WTC11 (cell line): ENCODE data around the gene SARS1.

Experiments
- ATF1 ChIP-seq: sonication (generic); formaldehyde crosslinking; IDR thresholded peaks from 2 replicates; pipeline ENCODE4 v1.8.1; 2023; ENCODE audit warnings: mild to moderate bottlenecking, moderate library complexity, missing genetic modification reagents
- CREB1 ChIP-seq: sonication (generic); formaldehyde crosslinking; IDR thresholded peaks from 2 replicates; pipeline ENCODE4 v1.8.0; 2023; ENCODE audit warnings: mild to moderate bottlenecking, missing genetic modification reagents
- CTCF ChIP-seq: fragments of 200-600 bp; IDR thresholded peaks from 2 replicates; pipeline ENCODE4 v1.8.0; 2022; ENCODE audit warnings: antibody characterized with exemption
- ESRRA ChIP-seq: sonication (generic); formaldehyde crosslinking; IDR thresholded peaks from 2 replicates; pipeline ENCODE4 v1.8.1; 2022; ENCODE audit warnings: mild to moderate bottlenecking, missing genetic modification reagents, borderline replicate concordance
- SMAD4 ChIP-seq: sonication (generic); formaldehyde crosslinking; IDR thresholded peaks from 2 replicates; pipeline ENCODE4 v1.8.0; 2022; ENCODE audit warnings: mild to moderate bottlenecking, missing genetic modification reagents
- SP1 ChIP-seq: sonication (generic); formaldehyde crosslinking; conservative IDR thresholded peaks from 2 replicates; pipeline ENCODE4 v1.8.1; 2022; ENCODE audit warnings: missing genetic modification reagents
- TEAD4 ChIP-seq: sonication (generic); formaldehyde crosslinking; IDR thresholded peaks from 2 replicates; pipeline ENCODE4 v1.8.0; 2022; ENCODE audit warnings: mild to moderate bottlenecking, missing genetic modification reagents
- ZBTB21 ChIP-seq: sonication (generic); formaldehyde crosslinking; IDR thresholded peaks from 2 replicates; pipeline ENCODE4 v1.8.1; 2023; ENCODE audit warnings: mild to moderate bottlenecking, missing genetic modification reagents, borderline replicate concordance
- ZNF121 ChIP-seq: sonication (generic); formaldehyde crosslinking; IDR thresholded peaks from 2 replicates; pipeline ENCODE4 v1.8.0; 2023; ENCODE audit warnings: missing genetic modification reagents
- TF ChIP-seq, protein P1 (sequence below): sonication (generic); formaldehyde crosslinking; IDR thresholded peaks from 2 replicates; pipeline ENCODE4 v1.8.1; 2023; ENCODE audit warnings: mild to moderate bottlenecking, missing genetic modification reagents

GRCh38 chr1:109259674-109260557, 46.2 kb downstream of the SARS1 start:
- TF ChIP-seq ZBTB21 (CRISPR knock-in tag) = no peak
- TF ChIP-seq CTCF = no peak
- TF ChIP-seq, protein P1, sequence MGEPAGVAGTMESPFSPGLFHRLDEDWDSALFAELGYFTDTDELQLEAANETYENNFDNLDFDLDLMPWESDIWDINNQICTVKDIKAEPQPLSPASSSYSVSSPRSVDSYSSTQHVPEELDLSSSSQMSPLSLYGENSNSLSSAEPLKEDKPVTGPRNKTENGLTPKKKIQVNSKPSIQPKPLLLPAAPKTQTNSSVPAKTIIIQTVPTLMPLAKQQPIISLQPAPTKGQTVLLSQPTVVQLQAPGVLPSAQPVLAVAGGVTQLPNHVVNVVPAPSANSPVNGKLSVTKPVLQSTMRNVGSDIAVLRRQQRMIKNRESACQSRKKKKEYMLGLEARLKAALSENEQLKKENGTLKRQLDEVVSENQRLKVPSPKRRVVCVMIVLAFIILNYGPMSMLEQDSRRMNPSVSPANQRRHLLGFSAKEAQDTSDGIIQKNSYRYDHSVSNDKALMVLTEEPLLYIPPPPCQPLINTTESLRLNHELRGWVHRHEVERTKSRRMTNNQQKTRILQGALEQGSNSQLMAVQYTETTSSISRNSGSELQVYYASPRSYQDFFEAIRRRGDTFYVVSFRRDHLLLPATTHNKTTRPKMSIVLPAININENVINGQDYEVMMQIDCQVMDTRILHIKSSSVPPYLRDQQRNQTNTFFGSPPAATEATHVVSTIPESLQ = no peak
- no peak for TF ChIP-seq CREB1 (CRISPR knock-in tag)
- no peak for TF ChIP-seq TEAD4 (CRISPR knock-in tag)
- TF ChIP-seq SP1 (CRISPR knock-in tag) = no peak
- TF ChIP-seq ATF1 (CRISPR knock-in tag) = no peak
- no peak for TF ChIP-seq SMAD4 (CRISPR knock-in tag)
- TF ChIP-seq ESRRA = no peak
- no peak for TF ChIP-seq ZNF121 (CRISPR knock-in tag)
